IPS-NIHi7 (cell line): Measurements from ENCODE around the gene GNB1L.

Experiments used
- DNase-seq: peaks from one replicate; pipeline ENCODE4 v3.0.0; 2012; ENCODE audit warnings: mixed read lengths; ENCODE audit errors: extremely low spot score

Gene GNB1L

DNA sequence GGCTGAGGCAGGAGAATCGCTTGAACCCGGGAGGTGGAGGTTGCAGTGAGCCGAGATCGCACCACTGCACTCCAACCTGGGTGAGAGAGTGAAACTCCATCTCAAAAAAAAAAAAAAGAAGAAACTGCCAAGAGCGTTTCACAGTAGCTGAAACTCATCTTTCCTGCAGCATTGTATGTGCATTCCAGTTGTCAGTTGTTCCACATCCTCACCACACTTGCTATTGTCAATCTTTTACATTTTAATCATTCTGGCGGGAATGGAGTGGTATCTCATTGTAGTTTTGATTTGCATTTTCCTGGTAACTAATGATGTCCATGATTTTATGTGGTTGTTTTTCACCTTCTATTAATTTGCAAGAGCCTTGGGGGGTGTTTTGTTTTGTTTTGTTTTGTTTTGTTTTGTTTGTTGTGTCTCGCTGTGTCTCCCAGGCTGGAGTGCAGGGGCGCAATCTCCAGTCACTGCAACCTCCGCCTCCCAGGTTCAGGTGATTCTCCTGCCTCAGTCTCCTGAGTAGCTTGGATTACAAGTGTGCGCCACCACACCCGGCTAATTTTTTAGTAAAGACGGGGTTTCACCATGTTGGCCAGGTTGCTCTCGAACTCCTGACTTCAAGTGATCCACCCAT is 8.1 kb upstream of the GNB1L start:
- no peak for DNase-seq

DNA sequence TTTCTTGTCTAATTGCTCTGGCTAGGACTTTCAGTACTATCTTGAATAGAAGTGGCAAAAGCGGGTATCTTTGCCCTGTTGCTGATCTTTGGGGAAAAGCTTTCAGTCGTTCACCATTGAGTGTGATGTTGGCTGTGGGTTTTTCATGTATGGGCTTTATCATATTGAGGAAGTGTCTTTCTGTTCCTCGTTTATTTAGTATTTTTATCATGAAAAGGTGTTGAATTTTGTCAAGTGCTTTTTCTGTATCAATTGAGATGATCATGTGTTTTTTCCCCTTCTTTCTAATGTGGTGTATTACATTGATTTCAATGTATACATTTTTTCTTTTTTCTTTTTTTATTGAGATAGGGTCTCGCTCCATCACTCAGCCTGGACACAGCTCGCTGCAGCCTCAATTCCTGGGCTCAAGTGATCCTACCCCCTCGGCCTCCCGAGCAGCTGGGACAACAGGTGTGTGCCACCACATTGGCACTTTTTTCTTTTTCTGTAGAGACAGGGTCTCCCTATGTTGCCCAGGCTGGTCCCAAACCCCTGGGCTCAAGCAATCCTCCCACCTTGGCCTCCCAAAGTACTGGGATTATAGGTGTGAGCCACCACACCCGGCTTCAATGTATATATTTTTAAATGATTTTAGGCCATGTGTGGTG is 5.3 kb upstream of the GNB1L start:
- no peak for DNase-seq

DNA sequence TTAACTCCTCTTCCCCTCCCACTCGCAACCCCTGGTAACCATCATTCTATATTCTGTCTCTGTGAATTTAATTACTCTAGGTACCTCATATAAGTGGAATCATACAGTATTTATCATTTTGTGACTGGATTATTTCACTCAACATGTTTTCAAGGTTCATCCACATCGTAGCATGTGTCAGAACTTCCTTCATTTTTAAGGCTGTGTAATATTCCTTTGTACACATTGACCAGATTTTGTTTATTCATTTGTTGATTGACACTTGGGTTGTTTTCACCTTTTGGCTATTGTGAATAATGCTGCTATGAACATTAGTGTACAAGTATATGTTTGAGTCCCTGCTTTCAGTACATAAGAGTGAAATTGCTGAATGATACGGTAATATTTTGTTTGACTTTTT is 2.7 kb upstream of the GNB1L start:
- no peak for DNase-seq

DNA sequence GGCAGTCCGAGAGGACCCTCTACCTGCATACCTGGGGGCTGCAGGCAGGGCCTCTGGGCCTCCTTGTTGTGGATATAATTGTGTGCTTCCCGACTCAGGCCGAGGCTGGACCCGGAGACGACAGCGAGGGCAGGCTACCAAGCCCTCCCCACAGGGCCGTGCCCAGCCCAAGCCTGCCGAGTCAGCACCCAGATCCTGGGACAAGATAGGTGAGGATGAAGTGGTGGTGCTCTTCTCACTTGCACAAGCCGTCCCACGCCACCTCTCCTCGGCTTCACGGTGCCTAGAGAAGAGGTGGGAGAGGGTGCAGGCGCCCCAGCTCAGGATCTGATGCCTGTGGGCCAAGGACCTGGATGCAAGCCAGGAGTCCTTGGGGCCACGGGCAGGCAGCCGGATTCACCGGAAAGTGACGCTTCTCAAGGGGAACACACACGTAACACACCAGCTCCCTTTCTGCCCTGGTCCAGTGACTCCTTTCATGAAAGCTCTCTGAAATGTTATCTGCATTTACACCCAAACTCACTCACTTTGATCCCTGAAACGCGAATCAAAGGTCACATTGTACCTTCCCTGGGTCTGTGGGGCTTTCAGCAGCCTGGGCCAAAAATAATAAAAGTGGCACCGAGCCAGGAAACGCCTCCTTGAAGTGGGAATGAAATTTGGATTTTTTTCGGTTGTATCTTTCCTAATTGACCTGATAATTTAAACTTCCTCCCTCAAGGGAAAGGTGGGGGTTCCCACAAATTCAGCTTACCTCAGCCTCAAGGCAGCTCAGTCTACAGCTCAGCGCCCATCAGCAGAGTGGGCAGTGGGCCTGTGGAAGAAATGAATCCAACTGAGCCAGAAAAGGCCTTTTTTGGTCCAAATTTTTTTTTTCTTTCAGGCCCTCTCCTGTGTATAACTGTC is 1.1 kb upstream of the GNB1L start:
- DNase-seq, result peak; percentile 40

DNA sequence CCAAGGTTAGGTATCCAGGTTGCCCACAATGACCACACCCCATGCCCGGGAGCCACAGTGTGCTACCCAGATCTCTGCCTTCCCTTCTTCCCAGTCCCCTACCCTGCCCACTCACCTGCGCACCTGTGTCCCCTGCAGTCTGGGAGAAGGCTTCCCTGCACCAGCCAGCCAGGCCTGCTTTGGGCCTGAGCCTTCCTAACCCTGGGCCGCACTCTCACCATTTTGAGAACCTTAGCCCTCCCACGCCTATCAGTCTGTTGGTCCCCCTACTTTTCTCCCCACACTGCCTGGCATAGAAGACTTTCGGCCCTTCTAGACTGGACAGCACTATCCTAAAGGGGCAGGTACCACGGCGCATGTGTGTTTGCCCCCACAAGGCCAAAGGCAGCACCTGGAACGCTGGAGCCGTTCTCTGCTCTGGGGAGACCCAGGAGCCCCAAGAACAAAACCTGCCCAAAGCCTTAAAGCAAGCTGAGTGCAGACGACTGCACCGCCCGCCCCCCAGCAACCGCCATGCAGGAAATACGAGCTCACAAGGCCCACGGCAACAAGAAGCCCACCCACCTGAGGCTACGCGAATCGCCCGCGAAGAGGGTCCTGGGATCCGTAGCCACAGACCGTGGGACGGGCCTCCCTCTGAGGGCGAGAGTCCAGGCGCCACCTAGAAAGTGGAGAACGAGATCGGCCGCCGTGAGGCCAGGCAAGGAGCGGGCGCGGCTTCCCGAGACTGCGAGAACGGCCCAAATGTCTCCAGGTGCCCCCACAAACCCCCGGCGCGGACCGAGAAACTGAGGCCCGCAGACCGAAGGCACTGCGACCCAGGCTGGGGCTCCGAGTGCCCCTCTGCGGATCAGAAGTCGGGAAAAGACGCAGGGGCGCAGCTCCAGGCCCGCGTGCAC is 546 bp downstream of the GNB1L start:
- DNase-seq, result peak; percentile 12

DNA sequence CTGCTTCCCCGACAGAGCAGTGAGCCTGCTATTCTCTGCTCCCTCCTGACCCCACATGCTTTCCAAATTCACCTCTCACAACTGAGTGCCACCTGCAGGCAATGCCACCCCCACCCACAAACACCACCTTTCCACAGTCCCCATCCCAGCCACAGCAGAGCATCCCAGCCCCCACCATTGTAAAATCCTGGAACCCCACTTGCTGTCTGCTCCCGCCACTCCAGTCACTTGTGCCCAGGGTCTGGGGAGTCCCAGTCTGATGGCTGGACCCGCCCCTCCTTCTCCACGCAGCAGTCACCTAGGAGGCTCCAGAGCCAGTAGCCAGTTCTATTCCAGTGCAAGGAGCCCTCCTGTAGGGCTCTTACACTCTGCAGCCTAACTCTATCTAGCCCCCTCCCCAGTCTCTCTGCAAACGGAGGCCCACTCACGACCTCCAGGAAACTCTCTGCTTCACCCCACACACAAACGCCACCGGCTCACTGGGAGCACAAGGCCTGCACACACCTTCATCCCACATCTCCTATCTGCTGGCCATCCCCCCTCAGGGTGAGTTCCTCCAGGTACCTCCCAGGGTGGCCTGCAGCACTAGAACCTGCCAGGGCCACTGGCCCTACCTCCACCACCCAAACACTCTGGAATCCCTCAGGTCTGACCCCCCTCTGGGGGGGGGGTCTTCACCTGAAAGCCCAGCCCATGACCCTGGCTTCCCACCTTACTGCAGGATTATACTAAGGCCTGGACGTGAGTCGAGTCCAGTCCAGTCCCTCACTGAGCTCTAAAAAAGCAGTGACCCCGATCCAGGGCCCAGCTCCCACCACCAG is 1.4 kb downstream of the GNB1L start:
- no peak for DNase-seq

DNA sequence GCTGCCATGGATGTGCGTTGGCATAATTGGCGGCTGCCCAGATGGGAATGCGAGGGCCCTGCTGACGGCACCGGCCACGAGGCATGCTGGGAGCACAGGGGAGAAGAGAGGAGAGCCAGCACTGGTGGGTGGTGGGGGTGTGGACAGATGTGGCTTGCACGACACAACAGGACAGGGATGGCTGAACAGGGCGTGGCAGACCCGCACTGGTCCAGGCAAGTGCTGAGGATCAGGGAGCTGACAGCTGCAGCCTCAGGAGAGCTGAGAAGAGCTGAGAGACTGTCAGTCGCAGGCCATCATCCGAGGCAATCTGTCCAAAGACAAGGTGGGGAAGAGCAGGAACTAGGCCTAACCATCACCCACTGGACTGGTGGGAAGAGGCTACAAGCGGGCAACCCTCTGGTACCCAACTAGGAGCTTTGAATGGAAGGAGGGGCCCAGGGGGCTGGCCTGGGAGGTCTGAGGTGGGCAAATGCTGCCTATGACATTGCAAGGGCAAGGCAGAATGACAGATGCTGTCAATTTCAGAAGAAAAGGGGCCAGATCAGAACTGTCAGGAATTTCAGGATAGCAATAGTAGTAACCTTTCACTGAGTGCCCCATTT is 2.4 kb downstream of the GNB1L start:
- no peak for DNase-seq

DNA sequence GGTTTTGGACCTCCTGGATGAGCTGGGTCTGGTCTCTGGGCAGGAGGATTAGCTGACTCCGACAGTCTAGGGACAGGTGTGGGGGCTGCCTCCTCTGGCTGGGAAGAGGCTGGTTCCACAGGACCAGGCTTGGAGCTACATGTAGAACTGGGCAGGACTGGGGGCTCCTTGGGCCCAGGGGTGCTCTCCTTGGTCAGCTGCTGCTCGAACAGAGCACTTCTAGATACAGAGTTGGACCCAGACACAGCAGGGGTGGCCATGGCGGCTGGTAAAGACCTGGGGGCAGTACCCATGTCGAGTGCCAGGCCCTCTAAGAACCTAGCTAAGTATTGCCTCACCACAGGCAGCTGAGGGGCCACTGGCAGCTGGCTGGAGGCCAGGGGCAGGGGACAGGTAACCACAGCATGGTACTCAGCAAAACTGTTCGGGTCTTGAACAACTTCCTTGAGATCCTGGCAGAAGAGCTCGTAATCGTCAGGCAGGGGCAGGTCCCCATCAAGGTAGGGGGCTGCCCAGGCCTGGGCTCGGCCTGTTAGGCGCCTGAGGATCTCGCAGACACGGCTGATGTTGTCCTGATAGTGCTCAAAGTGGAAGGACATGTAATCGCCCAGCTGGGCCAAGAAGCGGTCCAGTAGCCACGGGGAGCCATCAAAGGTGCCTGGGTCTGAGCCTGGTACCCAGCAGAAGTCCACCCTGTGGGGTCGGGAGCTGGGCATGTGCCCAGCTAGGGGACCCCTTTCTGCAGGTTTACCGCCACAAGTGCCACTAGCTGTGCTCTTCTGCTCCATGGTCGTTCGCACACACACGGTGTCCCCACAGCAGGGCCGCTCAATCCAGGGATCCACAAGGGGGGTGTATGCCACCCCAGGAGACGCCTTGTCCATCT is 3.1 kb downstream of the GNB1L start:
- DNase-seq, result no peak

DNA sequence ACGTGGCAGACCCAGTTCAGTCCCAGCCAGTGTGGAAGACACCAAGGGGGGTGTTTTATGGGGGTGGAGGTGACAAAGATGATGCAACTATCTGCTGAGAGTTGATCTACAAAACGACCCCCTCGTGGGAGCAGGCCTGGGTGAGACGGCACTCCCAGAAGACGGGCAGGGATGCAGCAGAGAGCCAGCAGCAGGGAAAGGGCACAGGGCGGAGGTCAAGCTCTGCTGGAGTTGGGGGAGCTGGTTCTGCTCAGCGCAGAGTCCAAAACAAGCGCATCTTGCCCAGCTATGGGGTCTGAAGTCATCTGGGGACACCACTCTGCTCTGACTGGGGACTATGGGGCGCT is 3.9 kb downstream of the GNB1L start:
- no peak for DNase-seq

DNA sequence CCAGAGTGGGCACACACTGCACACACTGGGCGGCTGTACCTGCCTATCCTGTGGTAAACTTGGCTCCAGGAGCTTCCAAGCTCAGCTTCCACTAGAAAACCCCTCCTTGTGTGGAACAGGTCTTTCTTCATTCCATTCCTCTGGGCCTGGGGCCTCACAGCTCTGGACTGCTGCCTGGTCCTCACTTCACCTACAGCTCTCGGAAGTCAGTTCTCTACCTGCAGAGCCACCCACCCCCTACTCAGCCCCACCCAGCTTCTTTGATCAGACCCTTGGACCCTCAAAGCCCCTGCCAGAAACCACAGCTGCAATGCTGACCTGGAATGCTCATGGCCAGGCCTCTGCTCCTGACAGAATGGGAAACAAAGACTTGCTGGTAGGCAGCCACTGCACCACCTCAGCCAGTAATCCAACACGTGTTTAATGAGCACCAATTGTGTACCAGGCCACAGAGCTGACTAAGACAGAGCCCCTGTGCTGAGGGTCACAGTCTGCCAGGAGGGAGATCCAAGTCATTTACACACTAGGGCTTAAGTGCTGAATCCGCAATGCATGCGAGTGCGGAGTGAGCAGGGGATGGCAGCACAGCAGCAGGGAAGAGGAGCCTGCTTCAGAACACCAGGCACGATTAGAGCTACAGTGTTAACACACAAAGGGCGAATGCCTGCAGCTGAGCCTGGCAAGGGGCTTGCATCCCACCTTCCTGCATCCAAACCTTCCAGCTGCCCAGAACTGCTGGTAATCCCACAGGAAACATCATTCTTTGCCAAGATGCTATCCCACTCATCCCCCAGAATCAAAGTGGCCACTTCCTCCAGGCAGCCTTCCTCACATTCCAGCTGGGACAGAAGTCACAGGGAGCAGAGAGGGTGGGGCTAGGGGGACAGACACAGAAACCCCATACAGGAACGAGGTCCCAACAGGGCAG is 4.6 kb downstream of the GNB1L start:
- no peak for DNase-seq

DNA sequence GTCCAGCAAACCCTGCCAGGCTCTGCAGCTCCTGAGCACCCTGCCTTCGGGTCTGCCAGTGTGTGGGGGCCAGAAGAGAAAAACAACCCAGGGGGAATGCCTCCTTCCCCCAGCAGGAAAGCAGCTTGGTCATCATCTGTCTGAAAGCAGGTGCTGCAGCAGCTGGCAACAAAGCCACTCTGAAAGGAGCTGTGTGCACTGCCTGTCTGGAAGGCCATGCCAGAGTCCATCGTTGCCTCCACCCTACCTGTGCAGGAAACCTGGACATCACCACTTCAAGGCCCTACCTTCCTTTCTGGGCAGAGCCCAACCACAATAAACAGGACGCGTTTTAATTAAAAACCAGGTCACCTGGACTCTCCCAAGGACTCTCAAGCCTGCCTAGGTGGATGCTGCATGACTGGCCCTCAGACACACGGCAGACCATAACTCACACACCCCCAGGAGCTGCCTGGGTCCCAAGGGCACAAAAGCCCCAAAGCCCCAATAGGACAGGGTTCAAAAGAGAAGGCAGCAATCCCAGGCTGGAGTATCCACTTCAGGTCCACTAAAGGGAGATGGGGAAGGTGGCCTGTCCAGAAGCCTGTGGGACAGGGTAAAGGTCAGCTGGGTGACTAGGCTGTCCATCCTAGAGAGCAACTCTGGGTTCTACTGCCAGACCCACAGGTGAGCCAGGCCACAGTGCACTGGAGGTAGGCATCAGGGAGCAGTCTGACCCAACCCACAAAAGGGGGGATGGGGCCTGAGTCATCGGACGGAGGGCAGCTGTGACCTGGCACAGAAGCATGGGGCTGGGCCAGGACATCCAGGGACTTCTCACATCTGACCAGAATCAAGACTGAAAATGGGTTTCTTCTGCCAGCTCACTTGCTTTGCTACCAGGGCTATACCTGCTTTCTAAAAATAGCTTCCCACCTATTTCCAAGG is 6.1 kb downstream of the GNB1L start:
- DNase-seq, result no peak

DNA sequence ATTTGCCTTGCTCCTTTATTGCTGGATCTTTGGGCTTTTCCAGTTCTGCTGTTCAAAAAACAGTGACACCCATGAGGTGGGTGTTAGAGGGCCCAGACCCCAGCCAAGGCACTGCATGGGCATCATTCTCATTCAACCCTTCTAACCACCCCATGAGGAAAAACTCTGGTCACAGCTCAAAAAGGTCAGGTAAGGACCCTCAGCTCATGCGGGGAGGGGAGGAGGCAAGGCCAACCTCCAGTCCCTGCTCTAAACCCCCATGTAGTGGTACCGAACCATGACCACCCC is 7.4 kb downstream of the GNB1L start:
- no peak for DNase-seq

DNA sequence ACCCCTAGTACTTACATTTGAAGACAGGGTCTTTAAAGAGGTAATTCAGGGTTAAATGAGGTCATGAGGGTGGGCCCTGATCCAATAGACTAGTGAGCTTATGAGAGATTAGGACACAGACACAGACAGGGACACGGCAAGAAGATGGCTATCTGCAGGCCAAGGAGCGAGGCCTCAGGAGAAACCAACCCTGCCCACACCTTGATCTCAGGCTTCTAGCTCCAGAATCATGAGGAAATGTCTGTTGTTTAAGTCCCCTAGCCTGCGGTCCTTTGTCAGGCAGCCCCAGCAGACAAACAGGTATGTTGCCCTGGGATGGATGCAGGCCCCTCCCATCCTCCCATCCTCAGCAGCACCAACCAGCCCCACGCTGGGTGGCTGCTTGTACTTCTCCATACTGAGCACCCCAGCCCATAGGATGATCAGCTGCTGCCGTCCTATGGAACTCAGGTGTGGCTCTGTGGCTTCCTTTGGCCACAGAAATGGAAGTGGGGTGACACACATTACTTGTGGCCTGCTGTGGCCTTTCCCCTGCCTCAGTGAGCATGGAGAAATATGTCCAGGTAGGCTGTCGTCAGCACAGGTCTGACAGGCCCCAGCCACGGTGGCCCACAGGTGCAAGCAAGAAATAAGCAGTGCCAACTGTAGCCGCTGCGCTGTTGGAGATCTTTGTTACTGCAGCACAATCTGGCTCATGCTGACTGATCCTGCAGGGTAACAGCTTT is 7.9 kb downstream of the GNB1L start:
- DNase-seq, result no peak

DNA sequence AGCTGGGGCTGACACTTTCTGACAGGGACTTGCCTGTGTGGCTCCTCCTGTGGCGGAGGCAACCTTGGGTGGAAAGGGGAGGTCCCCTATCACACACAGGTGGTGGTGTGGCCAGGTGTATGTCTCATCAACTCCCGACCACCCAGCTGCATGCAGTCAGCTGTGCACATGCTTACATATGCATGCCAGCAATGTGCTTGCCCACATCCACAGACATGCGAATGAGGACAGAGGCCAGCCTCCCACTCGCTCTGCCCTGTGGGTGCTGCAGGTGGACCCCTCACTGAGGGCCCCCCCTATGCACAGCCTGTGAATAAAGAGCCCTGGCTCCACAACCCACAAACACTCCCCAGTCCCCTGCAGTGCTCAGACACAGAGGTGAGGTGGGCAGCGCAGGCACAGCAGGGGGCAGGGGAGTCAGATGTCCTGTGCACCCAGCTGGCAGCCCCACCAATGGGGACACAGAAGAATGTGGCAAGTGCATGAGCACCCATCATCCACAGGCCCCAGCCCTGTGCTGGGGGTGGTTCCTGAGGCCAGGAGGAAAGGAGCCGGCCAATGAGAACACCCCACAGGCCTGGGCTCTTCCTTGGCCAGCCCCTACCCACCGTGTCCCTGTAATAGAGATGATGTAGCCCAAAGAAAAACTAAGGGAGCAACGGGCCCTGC is 9.5 kb downstream of the GNB1L start:
- no peak for DNase-seq

DNA sequence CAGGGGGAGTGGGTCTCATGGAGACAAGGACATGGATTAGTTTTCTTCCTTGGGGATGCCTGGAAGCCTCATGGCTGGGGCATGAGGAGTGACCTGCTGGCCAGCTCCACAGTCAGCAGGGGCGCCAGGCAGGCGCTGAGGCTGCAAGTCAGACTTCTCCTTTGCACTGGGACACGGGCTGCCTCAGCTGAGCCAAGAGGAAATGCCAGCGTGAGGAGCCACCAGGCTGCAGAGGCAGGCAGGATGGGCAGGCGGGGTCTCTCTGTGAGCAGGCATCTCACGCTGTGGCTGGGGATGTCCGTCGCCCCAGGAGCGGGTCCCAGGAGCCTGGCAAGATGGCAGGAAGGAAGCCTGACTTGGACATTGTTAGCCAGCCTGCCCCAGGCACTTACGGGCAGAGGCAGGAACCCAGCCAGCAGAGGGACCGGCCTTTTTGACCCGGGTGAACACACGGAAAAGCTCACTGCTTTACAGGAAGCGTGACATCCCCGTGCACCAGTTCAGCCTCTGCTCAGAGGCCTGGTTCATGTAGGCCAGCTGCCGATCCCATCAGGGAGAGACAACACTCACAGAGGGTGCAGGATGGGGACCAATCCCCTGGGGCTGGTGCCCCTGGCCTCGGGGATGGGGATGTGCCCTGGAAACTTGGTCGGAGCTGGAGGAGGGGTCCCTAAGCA is 10.2 kb downstream of the GNB1L start:
- no peak for DNase-seq

DNA sequence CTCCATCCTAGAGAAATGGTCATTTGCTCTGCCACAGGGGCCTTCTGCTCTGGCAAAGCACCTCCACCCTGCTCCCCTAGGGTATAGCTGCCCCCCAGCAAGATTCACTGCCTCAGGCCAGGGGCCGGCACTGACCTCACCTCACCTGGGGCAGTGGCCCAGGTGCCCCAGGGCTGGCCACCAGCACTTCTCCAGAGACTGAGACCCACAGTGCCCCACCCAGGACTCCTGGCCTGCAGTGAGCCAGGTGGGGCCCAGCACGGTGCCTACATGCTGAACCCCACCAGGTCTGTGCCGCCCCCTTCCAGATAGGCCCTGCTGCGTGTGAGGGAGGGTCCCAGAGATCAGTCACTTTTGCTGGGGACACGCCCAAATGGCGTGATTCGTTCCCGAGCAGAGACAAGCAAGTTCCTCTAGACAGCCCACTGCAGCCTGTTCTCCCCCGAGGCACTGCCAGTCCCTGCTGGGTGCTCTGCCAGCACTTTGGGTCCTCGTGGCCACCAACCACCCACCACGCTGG is 10.8 kb downstream of the GNB1L start:
- no peak for DNase-seq
